HFFc6 (cell line): ENCODE results near the gene PCDH15. TPM values are rescaled to one million over a fixed set of nuclear protein-coding genes. Genes with fewer than 3 reads are reported as not detected.

ENCODE experiments used
- DNase-seq: peaks from one replicate; pipeline ENCODE4 v3.0.0-alpha.2; 2018
- H3K27ac Mint-ChIP-seq: 2 replicates; pipeline ENCODE4 v1.8.0; 2020; ENCODE audit warnings: mild to moderate bottlenecking, mixed read lengths
- H3K27me3 Mint-ChIP-seq: 2 replicates; pipeline ENCODE4 v1.8.0; 2021; ENCODE audit warnings: mild to moderate bottlenecking, moderate library complexity, mixed read lengths; ENCODE audit not compliant: insufficient read depth
- H3K36me3 Mint-ChIP-seq: 2 replicates; pipeline ENCODE4 v1.8.0; 2021; ENCODE audit warnings: low read depth, mixed read lengths
- H3K4me1 Mint-ChIP-seq: 2 replicates; pipeline ENCODE4 v1.8.0; 2020; ENCODE audit warnings: low read depth, mixed read lengths
- H3K4me3 Mint-ChIP-seq: 2 replicates; pipeline ENCODE4 v1.8.0; 2020; ENCODE audit warnings: mild to moderate bottlenecking, moderate library complexity, mixed read lengths
- H3K9me3 Mint-ChIP-seq: 2 replicates; pipeline ENCODE4 v1.8.0; 2020; ENCODE audit warnings: mild to moderate bottlenecking, mixed read lengths
- CTCF ChIP-seq: fragments of 200-600 bp; sonication (generic); IDR thresholded peaks from 2 replicates; pipeline ENCODE4 v1.5.0; 2021; ENCODE audit warnings: antibody characterized with exemption, mild to moderate bottlenecking
- total RNA-seq, 6 experiments: library from RNA; stranded (reverse); fragmentation: NEBNext Ultra II Directional; extraction: Animal tissue kit (Norgen Biotek cat#: 25700); gene quantifications; 2 replicates in 1 of 6; 3 replicates in 5 of 6; pipeline ENCODE4 v1.2.3, GENCODE V29; 2021

PCDH15 gene
- total RNA-seq, 6 experiments from 2014 or later, result not detected

DNA sequence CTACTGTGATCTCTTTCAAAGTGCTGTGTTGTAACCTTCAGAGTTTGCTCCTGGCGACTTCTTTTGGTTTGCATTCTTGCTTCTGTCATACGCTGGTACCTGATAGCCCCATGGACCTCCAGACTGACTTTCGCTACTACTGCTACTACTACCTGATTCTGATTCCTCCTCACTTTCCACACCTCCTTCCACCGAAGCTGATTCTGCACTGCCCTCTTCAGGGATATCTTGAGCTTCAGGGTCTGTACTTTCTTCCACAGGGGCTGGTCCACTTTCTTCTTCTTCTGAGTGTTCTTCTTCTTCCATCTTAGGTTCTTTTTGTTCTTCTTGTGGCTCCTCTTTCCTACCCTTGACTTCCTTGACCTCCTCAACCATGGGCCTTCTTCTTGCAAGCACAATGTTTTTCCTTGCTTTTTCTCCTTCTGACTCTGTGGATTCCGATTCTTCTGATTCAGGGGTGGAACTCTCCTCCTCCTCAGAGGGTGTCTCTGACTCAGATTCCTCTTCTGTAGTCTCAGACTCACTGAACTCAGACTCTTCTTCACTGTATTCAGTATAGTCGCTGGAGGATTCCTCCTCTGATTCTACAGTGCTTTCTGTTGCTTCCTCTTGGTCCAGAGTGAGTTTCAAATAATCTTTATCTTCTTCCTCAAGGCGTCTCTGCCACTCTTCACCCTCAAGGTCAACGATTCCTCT lies 992.2 kb downstream of the PCDH15 start:
- no peak for TF ChIP-seq CTCF
- Mint-ChIP-seq H3K4me1 (no peaks in the 10 kb centered on the region), H3K36me3 (no peaks in the 10 kb centered on the region), H3K27me3 (no peaks in the 10 kb centered on the region), H3K4me3 (no peak overlapping the region), H3K27ac (no peak overlapping the region), H3K9me3 (peaks cover 35% of the 10 kb centered on the region)
- DNase-seq, result no peak

DNA sequence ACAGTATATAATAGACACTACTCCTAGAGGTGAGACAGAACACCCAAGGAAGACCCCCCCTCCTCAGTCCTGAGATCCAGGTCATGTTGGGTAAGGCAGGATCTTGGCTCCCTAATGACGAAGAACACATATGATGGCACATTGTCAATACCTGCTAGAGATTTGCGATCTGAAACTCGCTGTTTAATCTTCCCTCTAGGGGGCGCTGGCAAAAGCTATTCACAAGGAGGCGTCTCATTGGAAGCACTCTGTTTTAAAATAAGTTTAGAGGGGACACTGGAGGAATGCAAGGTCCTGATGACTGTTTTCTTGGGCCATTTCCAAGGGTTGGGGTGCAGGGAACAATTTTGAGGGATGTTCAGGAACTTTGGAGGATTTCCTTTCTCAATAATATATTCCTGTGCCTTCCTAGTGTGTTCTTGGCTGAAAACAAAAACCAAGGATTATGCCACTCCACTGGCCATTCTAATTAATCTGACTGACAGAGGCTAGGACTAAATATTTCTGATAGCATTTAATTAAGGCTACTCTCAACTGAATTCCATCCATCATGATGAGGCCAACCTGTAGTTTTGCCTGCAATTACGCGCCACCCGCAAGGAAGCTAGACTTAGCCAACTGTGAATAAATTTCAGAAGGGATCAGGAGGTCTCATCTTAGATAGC lies 1014.7 kb downstream of the PCDH15 start:
- H3K9me3 Mint-ChIP-seq, result peaks cover 36% of the 10 kb centered on the region
- H3K27me3 Mint-ChIP-seq, result no peaks in the 10 kb centered on the region
- no peaks in the 10 kb centered on the region for H3K4me1 Mint-ChIP-seq
- H3K4me3 Mint-ChIP-seq, result no peak overlapping the region
- no peak overlapping the region for H3K27ac Mint-ChIP-seq
- peak; percentile 16; the same call in 1 of the 2 replicates for TF ChIP-seq CTCF
- no peak for DNase-seq
- H3K36me3 Mint-ChIP-seq, result no peaks in the 10 kb centered on the region; the same call in 1 of the 2 replicates

DNA sequence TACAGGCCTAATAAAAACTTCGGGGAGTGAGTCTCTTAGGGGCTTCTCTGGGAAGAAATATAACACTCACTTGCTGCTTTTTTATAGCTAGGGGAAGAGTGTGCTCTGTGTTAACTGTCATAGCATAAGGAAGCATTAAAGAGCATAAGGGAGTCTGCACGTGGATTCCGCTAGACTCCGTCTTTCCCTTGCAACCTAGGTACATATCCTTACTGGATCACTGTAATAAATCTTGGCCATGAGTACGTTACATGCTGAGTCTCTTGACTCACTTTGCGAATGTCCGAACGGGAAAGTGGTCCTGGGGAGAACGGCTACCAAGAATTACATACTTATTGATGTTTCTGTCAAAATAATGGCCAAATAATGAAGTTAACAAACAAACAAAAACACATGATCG lies 1029.3 kb downstream of the PCDH15 start:
- Mint-ChIP-seq H3K27ac (no peak overlapping the region), H3K36me3 (no peaks in the 10 kb centered on the region), H3K4me3 (no peak overlapping the region), H3K9me3 (peaks cover 24% of the 10 kb centered on the region), H3K27me3 (no peaks in the 10 kb centered on the region), H3K4me1 (no peaks in the 10 kb centered on the region)
- TF ChIP-seq CTCF, result no peak
- no peak for DNase-seq

- no peak for DNase-seq
- Mint-ChIP-seq H3K27me3 (no peaks in the 10 kb centered on the region), H3K4me3 (no peak overlapping the region), H3K9me3 (peaks cover 30% of the 10 kb centered on the region), H3K27ac (no peak overlapping the region), H3K36me3 (no peaks in the 10 kb centered on the region), H3K4me1 (no peaks in the 10 kb centered on the region)
- TF ChIP-seq CTCF, result no peak
Measured at GRCh38 chr10:53770903-53771302, 1030.1 kb downstream of the PCDH15 start.

DNA sequence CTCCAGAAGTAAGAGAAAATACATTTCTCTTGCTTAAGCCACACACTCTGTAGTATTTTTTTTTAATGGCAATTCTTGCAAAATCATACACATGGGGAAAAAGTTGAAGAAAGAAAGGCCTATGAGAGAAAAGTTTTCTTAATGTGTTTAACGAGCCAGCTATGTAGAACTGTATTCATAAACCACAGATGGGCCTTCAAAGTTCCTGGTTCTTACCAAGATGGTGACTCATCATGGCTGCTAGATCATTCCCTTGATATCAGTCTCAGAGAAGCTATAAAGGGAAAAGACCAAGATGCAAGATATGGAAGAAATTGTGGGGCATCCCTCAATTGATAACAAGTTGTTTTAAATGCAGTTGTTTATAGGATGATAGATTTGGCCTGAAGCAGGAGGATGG lies 1035.7 kb downstream of the PCDH15 start:
- H3K27me3 Mint-ChIP-seq, result no peaks in the 10 kb centered on the region
- H3K36me3 Mint-ChIP-seq, result no peaks in the 10 kb centered on the region
- H3K4me1 Mint-ChIP-seq, result no peaks in the 10 kb centered on the region
- H3K4me3 Mint-ChIP-seq, result no peak overlapping the region
- no peak for TF ChIP-seq CTCF
- DNase-seq, result no peak
- no peak overlapping the region for H3K27ac Mint-ChIP-seq
- peaks cover 26% of the 10 kb centered on the region for H3K9me3 Mint-ChIP-seq
